Prostate gland (tissue), 2 donors: Measurements from ENCODE around the gene SNCG.

Experiments
- CTCF ChIP-seq, 4 experiments: fragments of 200-600 bp in 2 of 4; fragments of 450-650 bp in 2 of 4; sonication (generic) in 2 of 4; IDR thresholded peaks; 1 replicate in 3 of 4; 2 replicates in 1 of 4; pipeline ENCODE4 v1.5.1; 2016 to 2019; ENCODE audit warnings: antibody characterized with exemption in 4 of 4, mild to moderate bottlenecking in 2 of 4, moderate library complexity in 2 of 4
- POLR2A ChIP-seq: fragments of 450-650 bp; IDR thresholded peaks from one replicate; pipeline ENCODE4 v1.6.1; 2016; ENCODE audit warnings: antibody characterized with exemption, mild to moderate bottlenecking

- TF ChIP-seq POLR2A (no peak), CTCF (IDR thresholded peaks at IDR 0.05) (no peak)
Measured at GRCh38 chr10:86945361-86946212, 12.8 kb upstream of the SNCG start.
